ENCODE measurements around the gene ZBTB45.
"Not testable (repeated sequence)": the region's sequence is repeated elsewhere in the genome, so short reads cannot be mapped to it uniquely, and the experiment has no call there.

The ZBTB45 gene

DNA sequence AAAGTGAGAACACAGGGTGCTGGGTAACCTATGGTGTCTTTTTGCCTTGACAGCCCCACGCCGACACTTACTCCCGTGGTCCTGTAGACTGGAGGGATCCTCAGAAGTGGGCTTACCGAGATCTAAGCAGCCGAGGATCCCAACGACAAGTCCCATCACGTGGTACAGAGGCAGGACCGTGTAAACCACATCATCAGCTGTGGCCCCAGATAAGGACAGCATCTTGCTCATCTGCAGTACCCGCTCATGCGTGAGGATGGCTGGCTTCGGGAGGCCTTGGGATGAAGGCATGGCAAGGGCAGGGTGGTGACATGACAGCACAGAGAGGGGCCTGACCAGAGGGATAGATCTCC is 9.9 kb downstream of the ZBTB45 start:
- Histone ChIP-seq H3K36me3 (ENCODE audit: control insufficient read depth in 1 of 2, insufficient read depth in 2 of 2, low read length in 2 of 2) (peaks cover 0 to 2% of the 10 kb centered on the region in 2 donors), H3K27ac (ENCODE audit: low read depth, low read length) (no peak overlapping the region), H3K9ac (ENCODE audit: low read depth in 1 of 2, low read length in 2 of 2) (no peak overlapping the region), H3K4me1 (ENCODE audit: control insufficient read depth in 1 of 2, insufficient read depth in 2 of 2, low read length in 2 of 2) (peaks cover 25 to 28% of the 10 kb centered on the region in 2 donors), H3K4me3 (ENCODE audit: low read depth in 1 of 2, low read length in 2 of 2) (no peak overlapping the region), H3K27me3 (ENCODE audit: control insufficient read depth in 1 of 2, insufficient read depth in 2 of 2, low read length in 2 of 2) (no peaks in the 10 kb centered on the region), H3K9me3 (ENCODE audit: control insufficient read depth in 1 of 2, low read length in 2 of 2) (no peaks in the 10 kb centered on the region)

DNA sequence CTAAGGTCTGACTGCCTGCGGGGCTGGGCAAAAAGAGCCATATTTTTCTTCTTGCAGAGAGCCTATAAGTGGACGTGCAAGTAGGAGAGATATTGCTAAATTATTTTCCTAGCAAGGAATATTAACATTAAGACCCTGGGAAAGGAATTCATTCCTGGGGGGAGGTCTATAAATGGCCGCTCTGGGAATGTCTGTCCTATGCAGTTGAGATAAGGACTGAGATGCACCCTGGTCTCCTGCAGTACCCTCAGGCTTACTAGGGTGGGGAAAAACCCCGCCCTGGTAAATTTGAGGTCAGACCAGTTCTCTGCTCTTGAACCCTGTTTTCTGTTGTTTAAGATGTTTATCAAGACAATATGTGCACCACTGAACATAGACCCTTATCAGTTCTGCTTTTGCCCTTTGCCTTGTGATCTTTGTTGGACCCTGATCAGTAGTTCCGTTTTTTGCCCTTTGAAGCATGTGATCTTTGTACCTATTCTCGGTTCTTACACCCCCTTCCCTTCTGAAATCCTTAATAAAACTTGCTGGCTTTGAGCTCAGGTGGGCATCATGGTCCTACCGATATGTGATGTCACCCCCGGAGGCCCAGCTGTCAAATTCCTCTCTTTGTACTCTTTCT is 11.9 kb downstream of the ZBTB45 start:
- not testable (repeated sequence) for H3K27me3 ChIP-seq (ENCODE audit: control insufficient read depth in 1 of 2, insufficient read depth in 2 of 2, low read length in 2 of 2); H3K36me3 ChIP-seq (ENCODE audit: control insufficient read depth in 1 of 2, insufficient read depth in 2 of 2, low read length in 2 of 2); H3K9ac ChIP-seq (ENCODE audit: low read depth in 1 of 2, low read length in 2 of 2); H3K9me3 ChIP-seq (ENCODE audit: control insufficient read depth in 1 of 2, low read length in 2 of 2); H3K27ac ChIP-seq (ENCODE audit: low read depth, low read length); H3K4me3 ChIP-seq (ENCODE audit: low read depth in 1 of 2, low read length in 2 of 2)
- H3K4me1 ChIP-seq (ENCODE audit: control insufficient read depth in 1 of 2, insufficient read depth in 2 of 2, low read length in 2 of 2): peaks cover 11 to 13% of the 10 kb centered on the region in 2 donors

DNA sequence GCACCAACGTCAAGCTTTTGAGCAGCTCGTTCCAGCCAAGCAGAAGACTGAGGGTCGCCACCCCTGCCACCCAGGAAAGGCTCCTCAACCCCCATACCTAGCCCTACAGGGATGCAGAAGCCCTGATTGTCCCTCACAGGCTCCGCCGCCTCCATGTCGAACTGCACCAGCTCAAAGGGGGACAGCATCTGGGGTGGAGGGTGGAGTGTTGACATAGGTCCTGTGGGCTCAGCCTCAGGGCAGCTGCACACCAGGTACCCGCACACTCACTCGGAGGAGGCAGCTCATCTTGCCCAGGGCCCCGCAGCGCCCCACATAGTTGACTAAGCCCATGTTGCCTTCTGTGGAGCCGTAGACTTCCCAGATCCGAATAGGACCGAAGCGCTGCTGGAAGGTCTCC is 19.4 kb downstream of the ZBTB45 start:
- Histone ChIP-seq H3K4me1 (ENCODE audit: control insufficient read depth in 1 of 2, insufficient read depth in 2 of 2, low read length in 2 of 2) (peaks cover 8 to 17% of the 10 kb centered on the region in 2 donors), H3K4me3 (ENCODE audit: low read depth in 1 of 2, low read length in 2 of 2) (peak overlapping the region; percentile 70 to 74), H3K36me3 (ENCODE audit: control insufficient read depth in 1 of 2, insufficient read depth in 2 of 2, low read length in 2 of 2) (no peaks in the 10 kb centered on the region), H3K27ac (ENCODE audit: low read depth, low read length) (no peak overlapping the region), H3K27me3 (ENCODE audit: control insufficient read depth in 1 of 2, insufficient read depth in 2 of 2, low read length in 2 of 2) (no peaks in the 10 kb centered on the region), H3K9ac (ENCODE audit: low read depth in 1 of 2, low read length in 2 of 2) (no peak overlapping the region), H3K9me3 (ENCODE audit: control insufficient read depth in 1 of 2, low read length in 2 of 2) (no peaks in the 10 kb centered on the region)

DNA sequence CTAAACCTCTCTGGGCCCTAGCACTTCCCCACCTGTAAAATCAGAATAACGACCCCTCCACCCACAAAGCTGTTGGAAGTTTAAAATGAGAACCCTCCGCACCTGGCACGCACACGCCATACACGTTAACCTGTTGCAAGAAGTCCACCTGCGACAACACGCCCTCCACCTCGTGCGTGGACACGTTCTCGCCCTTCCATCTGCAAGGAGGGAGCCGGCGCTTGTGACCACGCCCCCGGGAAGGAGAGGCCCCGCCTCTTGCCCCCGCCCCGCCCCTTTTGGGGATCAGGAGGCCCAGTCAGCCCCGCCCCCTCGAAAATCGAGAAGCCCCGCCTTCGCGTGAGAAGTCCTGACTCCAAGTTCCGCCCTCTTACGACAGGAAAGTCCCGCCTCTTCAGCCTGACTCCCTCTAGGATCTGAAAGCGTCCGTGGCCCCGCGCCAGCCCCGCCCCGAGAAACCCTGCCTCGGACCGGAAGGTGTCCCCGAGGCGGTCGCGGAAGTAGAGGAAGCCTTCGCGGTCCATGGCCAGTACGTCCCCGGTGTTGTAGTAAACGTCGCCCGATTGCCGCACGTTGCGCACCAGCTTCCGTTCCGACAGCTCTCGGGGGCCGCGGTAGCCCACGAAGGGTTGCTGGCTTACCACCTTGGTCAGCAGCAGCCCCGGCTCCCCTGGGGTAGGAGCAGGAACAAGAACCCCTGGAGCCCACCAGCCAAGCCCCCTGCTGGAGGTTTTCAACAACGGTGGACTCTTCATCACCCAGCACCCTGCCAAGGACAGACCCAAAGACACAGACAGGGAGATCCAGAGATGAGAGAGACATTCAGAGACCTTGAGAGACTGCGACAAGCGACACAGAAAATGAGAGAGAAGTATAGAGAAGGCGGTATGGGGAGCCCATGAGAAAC is 20.3 kb downstream of the ZBTB45 start:
- peaks cover 8 to 17% of the 10 kb centered on the region in 2 donors for H3K4me1 ChIP-seq (ENCODE audit: control insufficient read depth in 1 of 2, insufficient read depth in 2 of 2, low read length in 2 of 2)
- H3K9ac ChIP-seq (ENCODE audit: low read depth in 1 of 2, low read length in 2 of 2): peak overlapping the region; percentile 56 to 61
- no peaks in the 10 kb centered on the region for H3K27me3 ChIP-seq (ENCODE audit: control insufficient read depth in 1 of 2, insufficient read depth in 2 of 2, low read length in 2 of 2)
- H3K4me3 ChIP-seq (ENCODE audit: low read depth in 1 of 2, low read length in 2 of 2): peak overlapping the region; percentile 70 to 74
- no peaks in the 10 kb centered on the region for H3K36me3 ChIP-seq (ENCODE audit: control insufficient read depth in 1 of 2, insufficient read depth in 2 of 2, low read length in 2 of 2)
- no peak overlapping the region for H3K27ac ChIP-seq (ENCODE audit: low read depth, low read length)
- H3K9me3 ChIP-seq (ENCODE audit: control insufficient read depth in 1 of 2, low read length in 2 of 2): no peaks in the 10 kb centered on the region

DNA sequence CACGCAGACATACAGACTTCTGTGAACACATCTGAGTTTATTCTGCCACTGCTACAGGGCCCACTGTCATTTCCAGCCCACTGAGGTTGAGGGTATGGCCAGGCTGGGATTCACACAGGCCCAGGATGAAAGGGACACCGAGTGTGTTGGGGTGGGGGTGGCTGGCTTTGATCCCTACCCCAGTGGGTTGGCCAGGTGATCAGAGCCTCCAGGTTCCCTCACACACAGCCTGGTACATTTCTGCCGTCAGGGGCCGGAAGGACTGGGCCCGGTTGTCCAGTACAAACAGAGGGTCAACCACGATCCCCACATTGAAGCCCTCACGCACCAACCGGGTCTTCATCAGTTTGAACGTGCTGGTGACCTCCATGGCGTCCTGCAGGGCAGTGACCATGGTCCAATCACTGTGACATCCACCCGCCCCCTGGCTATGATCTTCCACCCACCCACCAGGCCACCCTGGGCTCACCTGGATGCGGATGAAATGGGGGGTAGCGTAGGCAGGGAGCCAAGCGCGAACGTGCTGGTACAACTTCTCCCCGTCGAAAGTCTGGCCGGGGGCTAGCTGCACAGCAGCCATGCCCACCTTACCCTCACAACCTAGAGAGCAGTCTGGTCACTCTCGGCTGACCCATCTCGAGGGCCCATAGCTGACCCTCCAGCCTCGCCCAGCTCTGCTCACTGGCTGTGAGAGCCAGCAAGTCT is 21.1 kb downstream of the ZBTB45 start:
- Histone ChIP-seq H3K4me1 (ENCODE audit: control insufficient read depth in 1 of 2, insufficient read depth in 2 of 2, low read length in 2 of 2) (peaks cover 8 to 17% of the 10 kb centered on the region in 2 donors), H3K9ac (ENCODE audit: low read depth in 1 of 2, low read length in 2 of 2) (no peak overlapping the region), H3K36me3 (ENCODE audit: control insufficient read depth in 1 of 2, insufficient read depth in 2 of 2, low read length in 2 of 2) (no peaks in the 10 kb centered on the region), H3K4me3 (ENCODE audit: low read depth in 1 of 2, low read length in 2 of 2) (peak overlapping the region; percentile 57 to 69), H3K9me3 (ENCODE audit: control insufficient read depth in 1 of 2, low read length in 2 of 2) (no peaks in the 10 kb centered on the region), H3K27ac (ENCODE audit: low read depth, low read length) (no peak overlapping the region), H3K27me3 (ENCODE audit: control insufficient read depth in 1 of 2, insufficient read depth in 2 of 2, low read length in 2 of 2) (no peaks in the 10 kb centered on the region)

DNA sequence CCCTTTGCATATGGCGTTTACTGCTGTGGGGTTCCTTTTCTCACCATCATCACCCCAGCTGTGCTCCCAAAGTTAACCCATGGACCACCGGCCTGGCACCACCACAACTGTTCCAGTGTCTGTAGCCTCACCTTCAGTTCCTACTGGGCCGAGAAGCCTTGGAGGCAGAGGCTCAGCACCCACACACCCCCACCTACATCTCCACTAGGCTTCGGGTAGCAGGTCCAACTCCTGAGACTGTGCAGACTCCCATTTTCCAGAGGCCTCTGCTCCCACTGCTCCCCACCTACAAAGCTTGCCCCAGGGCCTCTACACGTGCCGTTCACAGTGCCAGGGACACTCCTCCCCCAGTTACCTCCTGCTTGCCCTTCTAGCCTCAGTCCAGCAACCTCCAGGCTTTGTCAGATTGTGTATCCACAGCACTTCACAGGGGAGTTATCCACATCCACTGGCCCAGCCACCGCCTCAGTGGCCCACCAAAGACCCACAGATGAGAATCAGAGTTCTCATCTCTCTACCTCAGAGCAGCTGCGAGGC is 21.9 kb downstream of the ZBTB45 start:
- Histone ChIP-seq H3K9ac (ENCODE audit: low read depth in 1 of 2, low read length in 2 of 2) (no peak overlapping the region), H3K4me3 (ENCODE audit: low read depth in 1 of 2, low read length in 2 of 2) (no peak overlapping the region), H3K36me3 (ENCODE audit: control insufficient read depth in 1 of 2, insufficient read depth in 2 of 2, low read length in 2 of 2) (no peaks in the 10 kb centered on the region), H3K27ac (ENCODE audit: low read depth, low read length) (no peak overlapping the region), H3K27me3 (ENCODE audit: control insufficient read depth in 1 of 2, insufficient read depth in 2 of 2, low read length in 2 of 2) (no peaks in the 10 kb centered on the region), H3K4me1 (ENCODE audit: control insufficient read depth in 1 of 2, insufficient read depth in 2 of 2, low read length in 2 of 2) (peaks cover 8 to 17% of the 10 kb centered on the region in 2 donors), H3K9me3 (ENCODE audit: control insufficient read depth in 1 of 2, low read length in 2 of 2) (no peaks in the 10 kb centered on the region)

DNA sequence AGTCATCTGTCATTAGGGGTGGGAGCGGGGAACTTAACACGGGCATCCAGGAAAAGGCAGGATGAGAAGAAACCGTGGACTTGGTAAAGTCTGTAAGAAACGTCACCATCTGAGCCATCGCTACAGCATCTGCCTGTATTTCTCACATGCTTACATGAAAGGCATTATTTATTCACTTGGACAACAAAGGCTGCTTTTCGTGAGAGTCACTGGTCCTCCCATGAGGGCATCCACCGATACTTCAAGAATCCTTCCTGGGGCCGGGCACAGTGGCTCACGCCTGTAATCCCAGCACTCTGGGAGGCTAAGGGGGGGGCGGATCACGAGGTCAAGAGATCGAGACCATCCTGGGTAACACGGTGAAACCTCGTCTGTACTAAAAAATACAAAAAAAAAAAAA is 27.3 kb downstream of the ZBTB45 start:
- H3K27me3 ChIP-seq (ENCODE audit: control insufficient read depth in 1 of 2, insufficient read depth in 2 of 2, low read length in 2 of 2): no peaks in the 10 kb centered on the region
- no peak overlapping the region for H3K9ac ChIP-seq (ENCODE audit: low read depth in 1 of 2, low read length in 2 of 2)
- H3K4me3 ChIP-seq (ENCODE audit: low read depth in 1 of 2, low read length in 2 of 2): no peak overlapping the region
- H3K36me3 ChIP-seq (ENCODE audit: control insufficient read depth in 1 of 2, insufficient read depth in 2 of 2, low read length in 2 of 2): no peaks in the 10 kb centered on the region
- no peaks in the 10 kb centered on the region for H3K9me3 ChIP-seq (ENCODE audit: control insufficient read depth in 1 of 2, low read length in 2 of 2)
- no peak overlapping the region for H3K27ac ChIP-seq (ENCODE audit: low read depth, low read length)
- H3K4me1 ChIP-seq (ENCODE audit: control insufficient read depth in 1 of 2, insufficient read depth in 2 of 2, low read length in 2 of 2): no peaks in the 10 kb centered on the region

DNA sequence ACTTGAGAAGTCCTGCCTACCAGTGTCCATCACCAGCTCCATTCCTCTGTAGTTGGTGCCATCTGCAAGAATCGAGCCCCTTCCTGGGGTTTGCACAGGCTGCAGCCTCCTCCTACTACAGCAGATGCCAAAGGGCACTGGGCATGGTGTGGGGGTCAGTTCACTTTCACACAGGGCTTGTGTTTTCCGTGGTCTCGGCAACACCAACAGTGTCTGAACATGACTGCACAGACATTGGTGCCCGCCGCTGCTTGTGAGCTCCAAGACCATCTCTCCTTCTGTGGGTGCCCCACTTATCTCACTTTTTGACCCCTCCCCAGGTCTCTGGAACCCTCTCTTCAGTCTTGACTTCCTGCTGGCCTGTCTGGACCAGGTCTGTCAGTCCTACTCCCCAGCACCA is 28.2 kb downstream of the ZBTB45 start:
- no peaks in the 10 kb centered on the region for H3K9me3 ChIP-seq (ENCODE audit: control insufficient read depth in 1 of 2, low read length in 2 of 2)
- H3K4me3 ChIP-seq (ENCODE audit: low read depth in 1 of 2, low read length in 2 of 2): no peak overlapping the region
- no peaks in the 10 kb centered on the region for H3K27me3 ChIP-seq (ENCODE audit: control insufficient read depth in 1 of 2, insufficient read depth in 2 of 2, low read length in 2 of 2)
- H3K9ac ChIP-seq (ENCODE audit: low read depth in 1 of 2, low read length in 2 of 2): no peak overlapping the region
- H3K4me1 ChIP-seq (ENCODE audit: control insufficient read depth in 1 of 2, insufficient read depth in 2 of 2, low read length in 2 of 2): no peaks in the 10 kb centered on the region
- H3K36me3 ChIP-seq (ENCODE audit: control insufficient read depth in 1 of 2, insufficient read depth in 2 of 2, low read length in 2 of 2): no peaks in the 10 kb centered on the region
- H3K27ac ChIP-seq (ENCODE audit: low read depth, low read length): no peak overlapping the region

DNA sequence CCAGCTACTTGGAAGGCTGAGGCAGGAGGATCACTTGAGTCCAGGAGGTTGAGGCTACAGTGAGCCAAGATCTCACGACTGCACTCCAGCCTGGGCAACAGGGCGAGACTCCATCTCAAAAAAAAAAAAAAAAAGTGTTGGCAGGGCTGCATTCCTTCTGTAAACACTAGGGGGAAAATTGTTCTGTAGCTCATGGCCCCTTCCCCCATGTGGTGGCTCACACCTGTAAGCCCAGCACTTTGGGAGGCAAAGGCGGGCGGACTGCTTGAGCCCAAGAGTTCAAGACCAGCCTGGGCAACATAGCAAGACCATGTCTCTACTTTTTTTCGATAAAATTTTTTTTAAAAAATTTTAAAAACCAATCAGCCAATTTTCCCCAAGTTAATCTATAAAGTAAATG is 35.3 kb downstream of the ZBTB45 start:
- H3K9ac ChIP-seq (ENCODE audit: low read depth in 1 of 2, low read length in 2 of 2); H3K27ac ChIP-seq (ENCODE audit: low read depth, low read length); H3K4me3 ChIP-seq (ENCODE audit: low read depth in 1 of 2, low read length in 2 of 2); H3K9me3 ChIP-seq (ENCODE audit: control insufficient read depth in 1 of 2, low read length in 2 of 2); H3K4me1 ChIP-seq (ENCODE audit: control insufficient read depth in 1 of 2, insufficient read depth in 2 of 2, low read length in 2 of 2); H3K27me3 ChIP-seq (ENCODE audit: control insufficient read depth in 1 of 2, insufficient read depth in 2 of 2, low read length in 2 of 2): not testable (repeated sequence)
- H3K36me3 ChIP-seq (ENCODE audit: control insufficient read depth in 1 of 2, insufficient read depth in 2 of 2, low read length in 2 of 2): peaks cover 0 to 13% of the 10 kb centered on the region in 2 donors

DNA sequence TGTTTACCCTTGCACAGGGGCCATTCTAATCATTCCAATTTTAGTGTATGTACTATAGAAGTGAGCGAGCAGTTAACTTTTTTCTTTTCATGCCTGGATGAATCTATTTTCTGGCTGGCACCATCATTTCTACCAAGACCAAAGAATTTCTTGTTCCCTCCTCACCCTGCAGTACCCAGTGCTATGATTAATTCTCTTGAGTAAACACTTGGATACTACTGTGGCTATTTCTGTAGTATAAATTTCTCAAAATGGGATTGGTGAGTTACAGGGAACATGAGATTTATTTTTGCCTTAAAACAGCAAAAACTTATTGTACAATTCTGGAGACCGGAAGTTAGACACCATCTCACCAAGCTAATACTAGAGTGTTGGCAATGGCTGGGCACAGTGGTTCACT is 35.8 kb downstream of the ZBTB45 start:
- no peaks in the 10 kb centered on the region for H3K4me1 ChIP-seq (ENCODE audit: control insufficient read depth in 1 of 2, insufficient read depth in 2 of 2, low read length in 2 of 2)
- no peaks in the 10 kb centered on the region for H3K27me3 ChIP-seq (ENCODE audit: control insufficient read depth in 1 of 2, insufficient read depth in 2 of 2, low read length in 2 of 2)
- peaks cover 0 to 13% of the 10 kb centered on the region in 2 donors for H3K36me3 ChIP-seq (ENCODE audit: control insufficient read depth in 1 of 2, insufficient read depth in 2 of 2, low read length in 2 of 2)
- H3K27ac ChIP-seq (ENCODE audit: low read depth, low read length): no peak overlapping the region
- H3K9me3 ChIP-seq (ENCODE audit: control insufficient read depth in 1 of 2, low read length in 2 of 2): no peaks in the 10 kb centered on the region
- no peak overlapping the region for H3K9ac ChIP-seq (ENCODE audit: low read depth in 1 of 2, low read length in 2 of 2)
- no peak overlapping the region for H3K4me3 ChIP-seq (ENCODE audit: low read depth in 1 of 2, low read length in 2 of 2)

Data from duodenal mucosa (tissue), 2 donors.